HG03565 (cell line): ENCODE results near the gene AKAP6.

ENCODE experiments used
- ATAC-seq: cut with Tn5 transposase; IDR thresholded peaks from one replicate; pipeline ENCODE4 v1.9.1; 2021; ENCODE audit warnings: mild to moderate bottlenecking, moderate library complexity; ENCODE audit not compliant: unreplicated experiment

Gene AKAP6

DNA sequence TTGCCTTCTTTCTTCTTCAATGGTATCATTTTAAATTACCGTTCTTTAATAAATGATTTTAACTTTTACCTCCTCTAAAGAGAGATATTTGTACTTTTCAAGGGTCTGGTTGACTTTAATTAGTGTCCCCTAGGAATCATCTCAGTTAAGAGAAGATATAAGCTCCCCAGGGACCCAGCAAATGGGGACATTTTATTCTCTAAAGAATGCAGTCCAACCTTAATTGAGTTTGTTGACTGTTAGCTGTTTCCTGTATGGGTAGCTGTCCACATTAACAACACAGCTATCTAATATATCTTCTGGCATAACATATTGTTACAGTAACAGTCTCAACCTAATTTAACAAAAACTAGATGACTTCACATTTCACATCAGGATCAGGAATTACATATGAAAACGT is 368.0 kb downstream of the AKAP6 start:
- no peak for ATAC-seq

- ATAC-seq = no peak
These were observed 368.6 kb downstream of the AKAP6 start for GRCh38 chr14:32697704-32698103.

GRCh38 chr14:32698831-32699230 is 369.7 kb downstream of the AKAP6 start:
- ATAC-seq = no peak

DNA sequence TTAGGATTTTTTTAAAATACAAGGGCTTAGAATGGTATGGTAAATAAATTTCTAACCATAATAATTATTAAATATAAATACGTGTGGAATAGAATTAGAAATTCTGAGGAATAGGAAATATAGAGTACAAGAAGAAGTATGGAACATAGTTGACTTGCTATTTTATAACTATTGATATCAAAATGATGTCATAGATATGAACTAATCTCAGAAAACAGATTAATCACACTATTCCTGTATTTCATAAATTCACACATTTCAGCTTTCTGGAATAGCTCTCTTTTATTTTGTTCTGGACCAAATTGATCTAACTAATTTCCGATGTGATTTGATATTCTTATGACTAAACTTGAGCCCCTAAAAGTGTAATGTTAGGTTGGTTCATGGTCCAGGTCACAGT is 372.4 kb downstream of the AKAP6 start:
- ATAC-seq = no peak

- ATAC-seq = no peak
These were observed 373.0 kb downstream of the AKAP6 start for GRCh38 chr14:32702088-32702487.

GRCh38 chr14:32702562-32702961 is 373.5 kb downstream of the AKAP6 start:
- peak; percentile 86 for ATAC-seq

DNA sequence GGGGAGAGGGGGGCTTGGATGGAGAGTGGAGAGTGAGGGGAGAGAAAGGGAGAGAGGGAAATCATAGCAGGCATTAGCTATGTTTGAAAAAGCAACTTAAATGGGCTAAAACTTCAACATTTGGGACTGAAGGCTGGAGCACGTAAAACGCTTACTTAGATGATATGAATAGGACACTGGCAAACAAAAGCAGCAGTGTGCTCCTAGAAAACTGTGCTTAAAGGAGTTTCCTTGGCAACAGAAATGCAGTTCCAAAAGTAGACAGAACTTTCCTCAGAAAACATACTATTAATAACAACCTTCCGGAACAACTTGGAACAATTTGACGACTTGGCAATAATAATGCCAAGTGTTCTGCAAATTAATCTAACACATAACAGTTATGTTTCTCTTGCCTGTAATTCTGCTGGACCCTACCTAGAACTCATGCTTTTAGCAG is 374.1 kb downstream of the AKAP6 start:
- ATAC-seq = no peak

DNA sequence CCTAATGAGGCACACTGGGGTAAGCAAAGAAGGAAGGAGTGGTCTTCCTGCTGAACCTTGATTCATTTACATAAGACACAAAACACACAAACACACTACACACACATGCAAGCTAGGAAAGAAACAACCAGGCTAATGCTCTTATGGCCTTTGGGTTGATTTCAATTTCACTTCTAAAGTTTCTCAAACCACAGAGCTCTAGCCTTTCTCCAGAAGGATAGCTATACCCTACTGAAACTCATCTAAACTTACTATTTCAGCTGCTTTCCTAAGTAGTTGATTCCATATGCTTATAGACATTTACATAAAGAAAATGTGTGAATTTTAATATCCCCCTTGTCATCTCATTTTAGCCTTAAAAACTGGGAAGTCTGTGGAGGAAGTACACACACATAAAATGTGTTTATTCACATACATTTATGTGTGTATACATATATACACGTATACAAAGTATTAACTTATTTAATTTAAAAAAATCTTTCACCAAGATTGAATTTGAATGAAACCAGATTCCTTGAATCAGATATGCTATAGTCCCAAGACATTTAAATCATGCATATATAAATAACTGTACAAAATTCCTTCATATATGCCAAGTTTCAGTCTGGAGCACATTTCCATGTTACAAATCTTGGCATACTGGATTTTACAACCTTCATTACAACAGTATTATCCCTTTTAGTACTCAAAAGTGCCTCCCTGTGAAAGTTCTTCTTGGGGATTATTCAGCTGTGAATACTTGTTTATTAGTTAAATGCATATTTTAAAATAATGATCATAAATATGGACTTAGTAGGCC is 377.8 kb downstream of the AKAP6 start:
- ATAC-seq = no peak

GRCh38 chr14:32707742-32708500 is 378.8 kb downstream of the AKAP6 start:
- ATAC-seq = no peak

DNA sequence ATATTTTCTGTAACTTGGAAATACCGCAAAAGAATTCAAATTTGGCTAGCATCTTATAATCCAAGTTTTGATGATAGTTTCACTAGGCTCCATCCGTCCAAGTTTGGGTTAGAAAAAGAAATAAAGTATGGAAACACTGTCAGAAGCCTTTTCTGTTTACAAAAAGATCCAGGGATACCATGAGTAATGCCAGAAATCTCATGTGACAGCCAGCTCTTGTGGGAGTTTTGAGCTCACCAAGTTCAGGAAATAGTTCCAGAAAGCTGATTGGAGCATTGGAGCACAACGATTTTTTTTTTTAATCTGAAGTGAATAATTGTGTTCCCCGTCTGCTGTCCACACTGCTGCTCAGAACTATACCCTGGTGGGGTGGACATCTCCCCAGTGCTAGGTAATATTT is 379.9 kb downstream of the AKAP6 start:
- no peak for ATAC-seq

- no peak for ATAC-seq
These were observed 381.2 kb downstream of the AKAP6 start for GRCh38 chr14:32710231-32710671.

- peak; percentile 56 for ATAC-seq
These were observed 381.9 kb downstream of the AKAP6 start for GRCh38 chr14:32710731-32711680.

DNA sequence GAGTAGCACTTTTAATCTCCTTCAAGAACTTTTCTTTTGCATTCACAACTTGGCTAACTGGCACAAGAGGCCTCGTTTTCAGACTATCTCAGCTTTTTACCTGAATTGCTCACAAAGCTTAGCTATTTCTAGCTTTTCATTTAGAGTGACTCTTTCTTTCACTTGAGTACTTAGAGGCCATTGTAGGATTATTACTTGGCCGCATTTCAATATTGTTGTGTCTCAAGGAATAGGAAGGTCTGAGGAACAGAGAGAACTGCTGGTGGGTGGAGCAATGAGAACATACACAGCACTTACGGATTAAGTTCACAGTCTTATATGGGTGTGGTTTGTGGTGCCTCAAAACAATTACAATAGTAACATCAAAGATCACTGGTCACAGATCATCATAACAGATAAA is 384.8 kb downstream of the AKAP6 start:
- no peak for ATAC-seq

DNA sequence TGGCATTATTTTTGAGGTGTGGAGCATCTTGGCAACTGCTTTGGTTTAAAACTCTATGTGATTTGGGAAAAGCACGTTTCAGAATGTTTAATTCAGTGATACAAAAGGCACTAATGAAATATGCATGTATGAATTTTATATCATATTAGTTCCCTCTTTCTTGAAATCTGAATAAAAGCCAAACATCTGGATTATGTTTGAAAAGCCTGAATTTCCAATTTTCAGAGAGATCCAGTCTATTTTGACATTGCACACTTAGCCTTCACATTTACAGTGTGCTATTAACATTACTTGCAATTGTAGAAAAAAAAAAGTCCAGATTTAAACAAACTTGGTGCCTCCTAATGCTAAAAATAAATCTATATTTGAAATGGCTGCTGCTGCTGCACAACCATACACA is 390.5 kb downstream of the AKAP6 start:
- no peak for ATAC-seq

DNA sequence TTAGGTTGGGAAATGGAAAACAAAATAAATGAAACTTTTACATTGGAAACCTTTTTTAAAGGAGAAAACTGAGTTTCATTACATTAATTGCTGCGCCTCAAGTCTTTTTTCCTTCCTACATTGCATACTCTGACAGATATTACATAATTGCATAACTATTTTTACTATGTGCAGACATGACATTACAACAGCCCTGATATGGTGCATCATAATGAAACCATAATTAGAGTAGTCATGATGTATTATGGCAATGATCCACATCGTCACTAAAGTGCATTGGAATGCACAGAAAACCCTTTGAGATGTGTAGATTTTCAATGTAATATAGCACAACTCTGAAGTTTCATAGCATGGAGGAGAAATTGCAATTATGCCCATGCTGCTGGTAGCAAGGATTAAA is 391.8 kb downstream of the AKAP6 start:
- ATAC-seq = no peak

DNA sequence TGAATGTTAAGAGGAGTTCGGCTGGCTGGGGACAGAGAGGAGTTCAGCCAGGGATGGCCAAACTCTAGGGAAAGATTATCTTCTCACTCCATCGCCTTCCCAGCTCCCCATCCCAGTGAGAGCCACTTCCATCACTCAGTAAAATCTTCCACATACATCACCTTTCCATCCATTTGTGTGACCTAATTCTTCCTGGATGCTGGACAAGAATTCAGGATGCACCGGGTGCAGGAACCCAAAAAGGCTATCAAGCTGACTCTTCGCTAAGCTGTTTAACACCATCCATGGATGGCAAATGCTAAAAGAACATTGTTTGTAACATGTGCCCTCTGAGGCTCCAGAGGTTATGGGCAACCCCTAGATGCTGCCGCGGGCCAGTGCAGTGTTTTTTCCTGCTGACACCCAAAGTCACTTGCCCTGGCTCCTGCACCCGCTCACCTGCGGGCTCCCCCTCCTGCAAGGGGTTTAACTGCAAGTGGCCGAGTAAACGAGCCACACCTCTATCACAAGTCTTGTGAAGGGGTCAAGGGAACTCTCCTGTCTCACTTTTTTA is 393.6 kb downstream of the AKAP6 start:
- ATAC-seq = no peak

GRCh38 chr14:32724867-32725471 is 395.9 kb downstream of the AKAP6 start:
- ATAC-seq = no peak

GRCh38 chr14:32726516-32726915 is 397.4 kb downstream of the AKAP6 start:
- ATAC-seq = no peak

DNA sequence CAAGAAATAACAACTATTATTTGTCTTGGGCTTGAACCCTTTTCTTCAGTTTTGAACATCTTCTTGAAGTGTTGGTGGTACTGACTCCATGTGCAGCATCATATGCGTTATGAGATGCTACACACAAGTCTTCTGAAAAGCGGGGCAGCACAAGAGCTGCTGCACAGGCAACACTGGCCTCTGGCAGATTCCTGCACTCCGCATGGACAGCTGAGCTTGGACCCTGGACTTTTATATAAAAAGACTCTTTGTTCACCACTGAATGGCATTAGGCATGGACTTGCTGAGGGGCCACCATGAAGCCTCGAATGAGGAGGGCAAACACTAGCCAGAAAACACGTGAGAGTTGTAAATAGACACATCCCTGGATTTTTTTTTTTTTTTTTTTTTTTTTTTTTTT is 398.7 kb downstream of the AKAP6 start:
- no peak for ATAC-seq

DNA sequence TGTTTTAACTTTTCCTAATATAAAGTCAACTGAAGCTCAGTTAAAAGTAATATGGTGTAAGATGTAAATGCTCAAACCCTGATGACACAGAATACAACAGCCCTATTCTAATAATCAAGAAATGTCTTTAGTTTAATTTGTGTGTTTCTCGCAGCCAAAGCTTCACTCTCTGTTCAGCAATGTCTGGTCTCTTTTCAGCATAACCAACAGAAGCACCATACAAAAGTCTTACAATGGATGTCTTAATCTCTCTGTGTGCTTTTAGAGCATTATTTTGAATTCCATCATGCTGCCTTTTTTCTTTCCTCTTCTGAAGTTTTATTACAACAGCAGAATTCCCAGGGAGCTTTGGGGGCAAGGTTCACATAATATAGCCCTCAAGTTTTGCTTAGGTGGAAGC is 399.4 kb downstream of the AKAP6 start:
- ATAC-seq = no peak
